Retinal pigment epithelial cell (primary cell): ENCODE data around the gene RUNX2.

Experiments
- DNase-seq: peaks from one replicate; pipeline ENCODE4 v3.0.0-alpha.2; 2010; ENCODE audit warnings: low read depth
- H3K4me3 ChIP-seq: 2 replicates; pipeline ENCODE4 v1.5.1; 2011; ENCODE audit warnings: mild to moderate bottlenecking, low read length, control low read depth, moderate library complexity
- TF ChIP-seq, protein P1 (sequence below): conservative IDR thresholded peaks from 2 replicates; pipeline ENCODE4 v1.5.1; 2011; ENCODE audit warnings: low read depth, low read length, control low read depth, inconsistent platforms

The RUNX2 gene

DNA sequence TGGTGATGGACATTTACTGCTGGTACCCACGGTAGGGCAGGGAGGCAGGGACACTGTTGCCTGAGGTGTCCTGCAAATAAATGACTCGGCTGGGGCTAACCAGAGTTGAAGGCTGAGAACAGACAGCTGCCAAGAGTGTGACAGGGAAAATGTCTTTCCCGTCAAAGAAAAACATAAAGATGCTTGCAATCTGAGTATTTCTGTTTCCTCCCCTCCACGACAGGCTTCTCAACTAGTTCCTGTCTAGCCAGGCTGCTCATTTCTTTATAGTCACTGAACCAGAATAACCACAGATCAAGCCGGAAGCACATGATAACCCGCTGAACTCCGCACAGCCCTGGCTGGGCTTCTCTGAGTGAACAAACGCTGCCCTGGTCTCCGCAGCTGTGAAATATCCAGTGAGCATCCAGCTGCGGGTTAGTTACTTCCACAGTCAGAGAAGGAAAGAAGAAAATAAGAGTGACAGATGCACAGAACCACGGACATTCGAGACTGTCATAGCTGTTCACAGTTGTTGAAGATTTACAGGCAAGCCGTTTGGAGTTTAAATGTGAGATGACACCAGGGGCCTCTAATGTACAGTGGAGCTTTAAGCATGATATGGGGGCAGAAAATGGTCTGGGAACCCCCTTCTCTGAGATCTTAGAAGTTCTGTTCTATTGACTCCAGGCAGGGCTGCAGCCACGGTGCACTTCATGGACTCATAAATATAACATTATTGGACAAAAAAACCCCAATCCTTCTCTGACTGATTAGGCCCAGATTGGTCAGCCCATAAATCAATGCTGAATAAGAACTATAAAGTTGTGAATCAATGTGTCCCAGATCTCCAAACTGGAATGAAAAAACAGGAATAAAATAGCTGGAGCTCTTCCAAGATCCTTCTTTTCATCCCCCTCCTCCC, 349.5 kb downstream of the RUNX2 start:
- TF ChIP-seq, protein P1, sequence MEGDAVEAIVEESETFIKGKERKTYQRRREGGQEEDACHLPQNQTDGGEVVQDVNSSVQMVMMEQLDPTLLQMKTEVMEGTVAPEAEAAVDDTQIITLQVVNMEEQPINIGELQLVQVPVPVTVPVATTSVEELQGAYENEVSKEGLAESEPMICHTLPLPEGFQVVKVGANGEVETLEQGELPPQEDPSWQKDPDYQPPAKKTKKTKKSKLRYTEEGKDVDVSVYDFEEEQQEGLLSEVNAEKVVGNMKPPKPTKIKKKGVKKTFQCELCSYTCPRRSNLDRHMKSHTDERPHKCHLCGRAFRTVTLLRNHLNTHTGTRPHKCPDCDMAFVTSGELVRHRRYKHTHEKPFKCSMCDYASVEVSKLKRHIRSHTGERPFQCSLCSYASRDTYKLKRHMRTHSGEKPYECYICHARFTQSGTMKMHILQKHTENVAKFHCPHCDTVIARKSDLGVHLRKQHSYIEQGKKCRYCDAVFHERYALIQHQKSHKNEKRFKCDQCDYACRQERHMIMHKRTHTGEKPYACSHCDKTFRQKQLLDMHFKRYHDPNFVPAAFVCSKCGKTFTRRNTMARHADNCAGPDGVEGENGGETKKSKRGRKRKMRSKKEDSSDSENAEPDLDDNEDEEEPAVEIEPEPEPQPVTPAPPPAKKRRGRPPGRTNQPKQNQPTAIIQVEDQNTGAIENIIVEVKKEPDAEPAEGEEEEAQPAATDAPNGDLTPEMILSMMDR: no peak
- DNase-seq: no peak
- H3K4me3 ChIP-seq: no peak overlapping the region

DNA sequence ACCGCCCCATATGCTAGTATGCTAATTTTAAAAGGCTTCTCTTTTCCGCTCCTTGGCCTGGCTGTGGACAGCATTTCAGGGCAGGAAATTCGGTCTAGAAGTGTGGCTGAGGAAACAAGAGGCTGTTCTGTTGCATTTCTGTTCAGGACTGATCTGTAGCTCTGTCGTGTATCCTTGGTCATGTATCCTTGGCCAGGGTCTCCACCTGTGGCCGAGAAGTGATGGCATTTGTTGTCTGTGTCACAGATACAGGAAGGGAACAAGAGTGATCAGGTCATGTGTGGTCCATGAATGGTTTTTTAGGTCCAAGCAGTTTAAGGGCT, 350.1 kb downstream of the RUNX2 start:
- DNase-seq: no peak
- TF ChIP-seq, protein P1: no peak

DNA sequence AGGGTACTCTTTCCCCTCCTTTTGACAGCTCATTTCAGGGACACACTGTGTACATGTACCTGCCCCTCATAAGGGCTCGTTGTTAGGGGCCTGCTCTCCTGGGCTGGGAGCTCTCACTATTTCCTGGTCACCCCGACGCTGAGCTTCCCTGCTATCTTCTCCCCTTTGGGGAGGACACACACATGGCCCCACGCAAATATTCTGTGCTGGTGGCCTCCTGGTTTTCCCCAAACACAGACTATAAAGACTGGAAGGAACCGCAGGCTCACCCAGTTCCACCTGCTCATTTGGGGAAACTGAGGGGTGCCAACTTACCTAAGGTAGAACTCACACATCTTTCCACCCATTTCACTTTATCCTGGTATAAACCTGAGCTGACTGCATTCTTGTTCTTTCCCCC, 351.0 kb downstream of the RUNX2 start:
- TF ChIP-seq, protein P1: no peak
- H3K4me3 ChIP-seq: no peak overlapping the region
- DNase-seq: no peak

More for the DNA sequence above, 350.1 kb downstream of the RUNX2 start:
- H3K4me3 ChIP-seq: no peak overlapping the region

DNA sequence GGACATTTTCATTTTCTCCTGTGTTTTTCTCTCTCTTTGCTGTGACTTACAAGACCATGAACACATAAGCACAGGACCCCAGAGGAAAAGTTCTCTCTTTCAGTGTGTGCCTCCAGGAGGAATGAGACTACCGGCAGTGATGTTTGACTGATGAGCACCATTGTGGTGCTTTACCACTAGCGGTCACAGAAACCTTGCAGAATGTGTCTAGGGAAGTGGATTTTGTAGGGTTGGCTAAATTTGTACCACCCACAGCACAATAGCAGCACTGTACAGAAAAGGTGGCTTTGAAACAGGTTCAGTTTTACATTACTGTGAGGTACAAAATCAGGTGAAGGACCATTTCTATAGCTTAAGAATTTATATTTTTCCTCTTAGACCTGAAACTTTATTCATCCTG, 351.5 kb downstream of the RUNX2 start:
- TF ChIP-seq, protein P1: no peak
- DNase-seq: no peak
- no peak overlapping the region for H3K4me3 ChIP-seq

DNA sequence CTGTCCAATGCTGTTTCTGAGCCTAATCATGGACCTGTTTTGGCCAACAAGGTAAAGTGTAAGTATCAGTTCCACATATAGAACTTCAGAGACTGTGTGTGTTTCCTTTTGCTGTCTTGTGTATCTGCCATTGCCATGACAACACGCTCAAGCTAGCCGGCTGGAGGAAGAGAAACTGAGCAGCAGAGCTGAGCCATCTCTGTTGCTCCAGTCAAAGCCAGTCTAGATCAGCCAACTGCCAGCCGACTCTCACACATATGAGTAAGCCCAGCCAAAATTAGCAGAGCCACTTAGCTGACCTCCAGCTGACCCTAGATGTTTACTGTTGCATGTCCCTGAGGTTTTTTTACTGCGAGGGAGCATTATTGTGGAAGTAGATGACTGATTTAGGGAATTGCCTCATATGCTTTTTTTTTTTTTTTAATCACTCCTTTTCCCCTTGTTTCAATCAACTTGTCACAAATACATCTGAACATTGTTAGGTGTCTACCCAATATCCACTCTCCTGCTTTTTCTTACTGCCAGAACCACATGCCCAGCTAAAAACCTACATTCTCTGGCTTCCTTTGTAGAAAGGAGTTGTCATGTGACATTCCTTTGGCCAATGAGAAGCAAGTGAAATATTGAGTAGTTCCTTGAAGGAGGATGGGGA, 353.9 kb downstream of the RUNX2 start:
- no peak overlapping the region for H3K4me3 ChIP-seq
- TF ChIP-seq, protein P1: no peak
- DNase-seq: no peak

DNA sequence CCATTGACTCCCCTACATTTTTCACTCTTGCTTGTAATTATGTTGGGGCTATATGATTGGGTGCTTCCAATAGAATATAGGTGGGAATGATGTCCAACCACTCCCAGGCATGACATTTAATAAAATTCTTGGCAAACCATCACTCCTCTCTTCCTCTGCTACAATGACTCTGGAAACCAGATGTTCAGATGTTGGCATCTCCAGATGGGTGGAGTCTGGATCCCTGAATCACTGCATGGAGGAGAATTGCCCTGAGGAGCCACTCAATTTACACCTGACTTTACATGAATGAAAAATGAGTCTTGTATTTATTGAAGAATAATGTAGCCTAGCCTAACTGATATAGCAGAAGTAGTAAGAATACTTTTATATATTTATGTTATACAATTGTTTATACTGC, 356.3 kb downstream of the RUNX2 start:
- H3K4me3 ChIP-seq: no peak overlapping the region
- DNase-seq: no peak
- TF ChIP-seq, protein P1: no peak

DNA sequence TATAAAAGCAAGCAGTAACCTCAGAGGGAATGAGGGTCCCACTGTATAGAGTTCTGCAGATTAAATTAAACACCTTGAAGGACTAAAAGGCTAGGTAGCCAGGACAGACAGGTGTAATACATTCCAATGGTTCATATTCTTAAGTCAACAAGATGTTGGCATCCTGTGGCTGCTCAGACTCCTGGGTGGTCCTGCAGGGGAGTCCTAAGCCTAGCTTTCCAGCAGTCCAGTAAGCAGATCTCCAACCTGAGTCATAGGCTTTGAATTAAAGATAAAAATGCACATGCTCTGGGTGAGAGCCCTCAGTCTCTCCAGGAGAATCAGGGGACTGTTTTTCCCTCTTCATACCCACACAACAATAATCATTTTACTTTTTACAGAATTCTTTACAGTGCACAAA, 356.9 kb downstream of the RUNX2 start:
- H3K4me3 ChIP-seq: no peak overlapping the region
- TF ChIP-seq, protein P1: no peak
- no peak for DNase-seq
